ENCODE results near the gene CAMK2D.

CAMK2D gene

GRCh38 chr4:113483131-113483530 lies 278.4 kb downstream of the CAMK2D start:
- ATAC-seq (ENCODE audit: insufficient read depth, low read depth), result no peak
- TF ChIP-seq, protein P1, sequence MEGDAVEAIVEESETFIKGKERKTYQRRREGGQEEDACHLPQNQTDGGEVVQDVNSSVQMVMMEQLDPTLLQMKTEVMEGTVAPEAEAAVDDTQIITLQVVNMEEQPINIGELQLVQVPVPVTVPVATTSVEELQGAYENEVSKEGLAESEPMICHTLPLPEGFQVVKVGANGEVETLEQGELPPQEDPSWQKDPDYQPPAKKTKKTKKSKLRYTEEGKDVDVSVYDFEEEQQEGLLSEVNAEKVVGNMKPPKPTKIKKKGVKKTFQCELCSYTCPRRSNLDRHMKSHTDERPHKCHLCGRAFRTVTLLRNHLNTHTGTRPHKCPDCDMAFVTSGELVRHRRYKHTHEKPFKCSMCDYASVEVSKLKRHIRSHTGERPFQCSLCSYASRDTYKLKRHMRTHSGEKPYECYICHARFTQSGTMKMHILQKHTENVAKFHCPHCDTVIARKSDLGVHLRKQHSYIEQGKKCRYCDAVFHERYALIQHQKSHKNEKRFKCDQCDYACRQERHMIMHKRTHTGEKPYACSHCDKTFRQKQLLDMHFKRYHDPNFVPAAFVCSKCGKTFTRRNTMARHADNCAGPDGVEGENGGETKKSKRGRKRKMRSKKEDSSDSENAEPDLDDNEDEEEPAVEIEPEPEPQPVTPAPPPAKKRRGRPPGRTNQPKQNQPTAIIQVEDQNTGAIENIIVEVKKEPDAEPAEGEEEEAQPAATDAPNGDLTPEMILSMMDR (IDR thresholded peaks at IDR 0.05; ENCODE audit: borderline replicate concordance, extremely low read depth, low read length, poor library complexity, severe bottlenecking), result no peak
- TF ChIP-seq EZH2 (IDR thresholded peaks at IDR 0.05; ENCODE audit: borderline replicate concordance, low read depth, low read length, severe bottlenecking), result no peak
- H3K4me2 ChIP-seq (ENCODE audit: insufficient read depth, low read length), result no peak overlapping the region

GRCh38 chr4:113482325-113482724 lies 279.2 kb downstream of the CAMK2D start:
- H3K27me3 ChIP-seq (ENCODE audit: insufficient read depth, low read length, poor library complexity), result no peaks in the 10 kb centered on the region
- no peaks in the 10 kb centered on the region for H4K20me1 ChIP-seq (ENCODE audit: insufficient read depth, low read length)
- no peak overlapping the region for H3K27ac ChIP-seq (ENCODE audit: low read length)
- TF ChIP-seq EZH2 (IDR thresholded peaks at IDR 0.05; ENCODE audit: borderline replicate concordance, low read depth, low read length, severe bottlenecking), result no peak
- TF ChIP-seq, protein P1 (IDR thresholded peaks at IDR 0.05; ENCODE audit: borderline replicate concordance, extremely low read depth, low read length, poor library complexity, severe bottlenecking), result no peak
- no peaks in the 10 kb centered on the region for H3K36me3 ChIP-seq (ENCODE audit: insufficient read depth, low read length)
- no peak overlapping the region for H3K4me2 ChIP-seq (ENCODE audit: insufficient read depth, low read length)
- H3K4me1 ChIP-seq (ENCODE audit: insufficient read depth, low read length), result no peaks in the 10 kb centered on the region
- DNase-seq, result no peak
- no peak overlapping the region for H3K4me3 ChIP-seq (ENCODE audit: low read depth in 1 of 2, low read length in 2 of 2)
- peaks cover under 1% of the 10 kb centered on the region for H3K9me3 ChIP-seq (ENCODE audit: insufficient read depth, low read length, severe bottlenecking)
- ATAC-seq (ENCODE audit: insufficient read depth, low read depth), result no peak
- H2AFZ ChIP-seq (ENCODE audit: low read depth, low read length), result no peak overlapping the region
- H3K79me2 ChIP-seq (ENCODE audit: insufficient read depth, low read length), result no peaks in the 10 kb centered on the region
- H3K9ac ChIP-seq (ENCODE audit: low read depth, low read length), result no peak overlapping the region

More at GRCh38 chr4:113483131-113483530, 278.4 kb downstream of the CAMK2D start:
- Histone ChIP-seq H3K79me2 (ENCODE audit: insufficient read depth, low read length) (no peaks in the 10 kb centered on the region), H3K9ac (ENCODE audit: low read depth, low read length) (no peak overlapping the region), H4K20me1 (ENCODE audit: insufficient read depth, low read length) (no peaks in the 10 kb centered on the region), H3K4me1 (ENCODE audit: insufficient read depth, low read length) (no peaks in the 10 kb centered on the region), H2AFZ (ENCODE audit: low read depth, low read length) (no peak overlapping the region), H3K27ac (ENCODE audit: low read length) (no peak overlapping the region), H3K4me3 (ENCODE audit: low read depth in 1 of 2, low read length in 2 of 2) (no peak overlapping the region), H3K9me3 (ENCODE audit: insufficient read depth, low read length, severe bottlenecking) (no peaks in the 10 kb centered on the region), H3K36me3 (ENCODE audit: insufficient read depth, low read length) (no peaks in the 10 kb centered on the region), H3K27me3 (ENCODE audit: insufficient read depth, low read length, poor library complexity) (no peaks in the 10 kb centered on the region)
- no peak for DNase-seq

GRCh38 chr4:113481820-113482219 lies 279.7 kb downstream of the CAMK2D start:
- Histone ChIP-seq H3K9me3 (ENCODE audit: insufficient read depth, low read length, severe bottlenecking) (peaks cover 6% of the 10 kb centered on the region), H4K20me1 (ENCODE audit: insufficient read depth, low read length) (no peaks in the 10 kb centered on the region), H3K4me3 (ENCODE audit: low read depth in 1 of 2, low read length in 2 of 2) (no peak overlapping the region), H3K9ac (ENCODE audit: low read depth, low read length) (no peak overlapping the region), H3K4me2 (ENCODE audit: insufficient read depth, low read length) (no peak overlapping the region), H3K4me1 (ENCODE audit: insufficient read depth, low read length) (no peaks in the 10 kb centered on the region), H3K27me3 (ENCODE audit: insufficient read depth, low read length, poor library complexity) (no peaks in the 10 kb centered on the region), H2AFZ (ENCODE audit: low read depth, low read length) (no peak overlapping the region), H3K36me3 (ENCODE audit: insufficient read depth, low read length) (no peaks in the 10 kb centered on the region), H3K27ac (ENCODE audit: low read length) (no peak overlapping the region), H3K79me2 (ENCODE audit: insufficient read depth, low read length) (no peaks in the 10 kb centered on the region)
- no peak for TF ChIP-seq EZH2 (IDR thresholded peaks at IDR 0.05; ENCODE audit: borderline replicate concordance, low read depth, low read length, severe bottlenecking)
- TF ChIP-seq, protein P1 (IDR thresholded peaks at IDR 0.05; ENCODE audit: borderline replicate concordance, extremely low read depth, low read length, poor library complexity, severe bottlenecking), result no peak
- ATAC-seq (ENCODE audit: insufficient read depth, low read depth), result no peak
- no peak for DNase-seq

GRCh38 chr4:113480109-113480508 lies 281.4 kb downstream of the CAMK2D start:
- Histone ChIP-seq H3K79me2 (ENCODE audit: insufficient read depth, low read length) (no peaks in the 10 kb centered on the region), H3K9ac (ENCODE audit: low read depth, low read length) (no peak overlapping the region), H2AFZ (ENCODE audit: low read depth, low read length) (no peak overlapping the region), H4K20me1 (ENCODE audit: insufficient read depth, low read length) (no peaks in the 10 kb centered on the region), H3K27ac (ENCODE audit: low read length) (no peak overlapping the region), H3K4me3 (ENCODE audit: low read depth in 1 of 2, low read length in 2 of 2) (no peak overlapping the region), H3K4me1 (ENCODE audit: insufficient read depth, low read length) (no peaks in the 10 kb centered on the region), H3K4me2 (ENCODE audit: insufficient read depth, low read length) (no peak overlapping the region), H3K27me3 (ENCODE audit: insufficient read depth, low read length, poor library complexity) (no peaks in the 10 kb centered on the region), H3K36me3 (ENCODE audit: insufficient read depth, low read length) (no peaks in the 10 kb centered on the region), H3K9me3 (ENCODE audit: insufficient read depth, low read length, severe bottlenecking) (peaks cover 7% of the 10 kb centered on the region)
- TF ChIP-seq EZH2 (IDR thresholded peaks at IDR 0.05; ENCODE audit: borderline replicate concordance, low read depth, low read length, severe bottlenecking), result no peak
- TF ChIP-seq, protein P1 (IDR thresholded peaks at IDR 0.05; ENCODE audit: borderline replicate concordance, extremely low read depth, low read length, poor library complexity, severe bottlenecking), result no peak
- ATAC-seq (ENCODE audit: insufficient read depth, low read depth) (no peak), DNase-seq (no peak)

Measured in DND-41 (cell line).